Measurements from ENCODE around the gene STXBP6.

STXBP6 gene

GRCh38 chr14:24826390-24826789, 223.6 kb downstream of the STXBP6 start:
- no peaks in the 10 kb centered on the region for H3K9me2 ChIP-seq (replicated peaks; ENCODE audit: control insufficient read depth, low read length)
- no peaks in the 10 kb centered on the region for H3K9me3 ChIP-seq (ENCODE audit: control insufficient read depth, insufficient read depth, low read length)
- H3K4me2 ChIP-seq (ENCODE audit: low read length), result no peak overlapping the region
- no peaks in the 10 kb centered on the region for H3K79me2 ChIP-seq (ENCODE audit: control insufficient read depth, low read length)
- H3K4me3 ChIP-seq (ENCODE audit: low read length), result no peak overlapping the region
- no peaks in the 10 kb centered on the region for H3K4me1 ChIP-seq (ENCODE audit: control insufficient read depth, low read length)
- H4K20me1 ChIP-seq (ENCODE audit: control insufficient read depth, insufficient read depth, low read depth, low read length), result no peaks in the 10 kb centered on the region
- no peaks in the 10 kb centered on the region for H3K27me3 ChIP-seq (ENCODE audit: control insufficient read depth, low read length)
- no peaks in the 10 kb centered on the region for H3K36me3 ChIP-seq (ENCODE audit: control insufficient read depth, low read length)
- no peaks in the 10 kb centered on the region for H3F3A ChIP-seq (ENCODE audit: control insufficient read depth, insufficient read depth)
- H3K27ac ChIP-seq (ENCODE audit: low read depth, low read length), result no peak overlapping the region
- TF ChIP-seq CTCF (IDR thresholded peaks at IDR 0.05; ENCODE audit: low read depth, low read length, poor library complexity, severe bottlenecking), result no peak
- no peak for TF ChIP-seq EZH2phosphoT487 (IDR thresholded peaks at IDR 0.05; ENCODE audit: borderline replicate concordance, low read length)

GRCh38 chr14:24820616-24821015, 229.3 kb downstream of the STXBP6 start:
- no peaks in the 10 kb centered on the region for H3K27me3 ChIP-seq (ENCODE audit: control insufficient read depth, low read length)

GRCh38 chr14:24818823-24819341, 231.1 kb downstream of the STXBP6 start:
- Histone ChIP-seq H3K9me3 (ENCODE audit: control insufficient read depth, insufficient read depth, low read length) (no peaks in the 10 kb centered on the region), H4K20me1 (ENCODE audit: control insufficient read depth, insufficient read depth, low read depth, low read length) (no peaks in the 10 kb centered on the region), H3K27ac (ENCODE audit: low read depth, low read length) (no peak overlapping the region), H3K4me1 (ENCODE audit: control insufficient read depth, low read length) (no peaks in the 10 kb centered on the region), H3K36me3 (ENCODE audit: control insufficient read depth, low read length) (no peaks in the 10 kb centered on the region), H3K4me2 (ENCODE audit: low read length) (no peak overlapping the region), H3K4me3 (ENCODE audit: low read length) (no peak overlapping the region), H3K79me2 (ENCODE audit: control insufficient read depth, low read length) (no peaks in the 10 kb centered on the region), H3F3A (ENCODE audit: control insufficient read depth, insufficient read depth) (no peaks in the 10 kb centered on the region), H3K27me3 (ENCODE audit: control insufficient read depth, low read length) (no peaks in the 10 kb centered on the region), H3K9me2 (replicated peaks; ENCODE audit: control insufficient read depth, low read length) (no peaks in the 10 kb centered on the region)
- TF ChIP-seq EZH2phosphoT487 (IDR thresholded peaks at IDR 0.05; ENCODE audit: borderline replicate concordance, low read length) (no peak), CTCF (IDR thresholded peaks at IDR 0.05; ENCODE audit: low read depth, low read length, poor library complexity, severe bottlenecking) (no peak)

More at GRCh38 chr14:24820616-24821015, 229.3 kb downstream of the STXBP6 start:
- Histone ChIP-seq H3K9me3 (ENCODE audit: control insufficient read depth, insufficient read depth, low read length) (no peaks in the 10 kb centered on the region), H3K27ac (ENCODE audit: low read depth, low read length) (no peak overlapping the region), H3K36me3 (ENCODE audit: control insufficient read depth, low read length) (no peaks in the 10 kb centered on the region), H3K4me1 (ENCODE audit: control insufficient read depth, low read length) (no peaks in the 10 kb centered on the region), H3K4me3 (ENCODE audit: low read length) (no peak overlapping the region), H3K79me2 (ENCODE audit: control insufficient read depth, low read length) (no peaks in the 10 kb centered on the region), H4K20me1 (ENCODE audit: control insufficient read depth, insufficient read depth, low read depth, low read length) (no peaks in the 10 kb centered on the region), H3K4me2 (ENCODE audit: low read length) (no peak overlapping the region), H3F3A (ENCODE audit: control insufficient read depth, insufficient read depth) (no peaks in the 10 kb centered on the region), H3K9me2 (replicated peaks; ENCODE audit: control insufficient read depth, low read length) (no peaks in the 10 kb centered on the region)
- no peak for TF ChIP-seq CTCF (IDR thresholded peaks at IDR 0.05; ENCODE audit: low read depth, low read length, poor library complexity, severe bottlenecking)
- no peak for TF ChIP-seq EZH2phosphoT487 (IDR thresholded peaks at IDR 0.05; ENCODE audit: borderline replicate concordance, low read length)
